HL-60/S4 (cell line): ENCODE measurements around the gene KIAA1671.

Source experiments
- in situ Hi-C: fragments of 300-500 bp; cut with MboI; formaldehyde crosslinking; loops from 2 replicates; pipeline ENCODE4 v1.14.3; 2022; ENCODE audit warnings: low sequenced_read_pairs

KIAA1671 gene

DNA sequence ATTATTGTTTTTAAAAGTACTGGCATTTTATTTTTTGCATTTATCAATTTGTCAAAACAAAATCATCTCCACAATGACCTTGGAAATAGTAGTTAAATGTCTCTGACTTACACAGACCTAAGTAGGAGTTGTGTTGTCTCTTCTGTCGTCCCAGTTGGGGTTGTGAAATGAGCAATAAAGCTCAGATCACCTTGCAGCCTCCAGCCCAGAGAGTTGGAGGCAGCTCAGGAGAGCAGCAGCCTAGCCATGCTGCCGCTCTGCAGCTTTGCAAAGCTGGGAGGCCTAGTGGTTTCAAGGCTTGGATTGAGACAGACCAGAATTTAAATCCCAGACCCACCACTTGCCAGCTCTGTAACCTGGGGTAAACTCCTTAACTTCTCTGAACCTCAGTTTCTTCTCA lies 181.9 kb downstream of the KIAA1671 start:
- in situ Hi-C loops: no loop called here

DNA sequence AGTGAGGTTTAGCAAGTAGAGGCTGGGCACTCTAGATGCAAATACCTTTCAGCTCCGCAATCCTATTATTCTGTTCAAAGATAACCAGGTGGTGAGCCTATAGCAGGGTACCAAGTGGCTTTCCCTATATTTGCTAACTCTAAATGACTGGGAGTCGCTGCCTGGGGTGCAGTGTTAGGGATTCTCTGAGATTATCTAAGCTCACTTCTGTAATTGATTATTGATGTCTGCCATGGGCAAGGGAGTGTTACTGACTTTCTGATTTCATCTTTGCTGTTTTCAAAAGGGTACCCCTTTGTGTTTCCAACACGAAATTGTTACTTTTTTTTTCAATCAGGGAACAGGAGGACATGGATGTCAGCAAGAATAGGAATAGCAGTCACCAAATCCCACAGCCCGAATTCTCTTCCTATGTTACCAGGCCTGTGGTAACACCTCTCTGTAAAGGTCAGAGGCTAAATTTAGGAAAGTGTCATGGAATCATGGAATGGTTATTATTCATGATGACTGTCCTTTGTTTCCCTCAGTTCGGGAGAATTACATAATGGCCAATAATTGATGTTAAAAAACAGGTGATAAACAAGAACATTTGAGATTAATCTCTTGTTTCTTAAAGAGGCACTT lies 184.5 kb downstream of the KIAA1671 start:
- in situ Hi-C loops: no loop called here

DNA sequence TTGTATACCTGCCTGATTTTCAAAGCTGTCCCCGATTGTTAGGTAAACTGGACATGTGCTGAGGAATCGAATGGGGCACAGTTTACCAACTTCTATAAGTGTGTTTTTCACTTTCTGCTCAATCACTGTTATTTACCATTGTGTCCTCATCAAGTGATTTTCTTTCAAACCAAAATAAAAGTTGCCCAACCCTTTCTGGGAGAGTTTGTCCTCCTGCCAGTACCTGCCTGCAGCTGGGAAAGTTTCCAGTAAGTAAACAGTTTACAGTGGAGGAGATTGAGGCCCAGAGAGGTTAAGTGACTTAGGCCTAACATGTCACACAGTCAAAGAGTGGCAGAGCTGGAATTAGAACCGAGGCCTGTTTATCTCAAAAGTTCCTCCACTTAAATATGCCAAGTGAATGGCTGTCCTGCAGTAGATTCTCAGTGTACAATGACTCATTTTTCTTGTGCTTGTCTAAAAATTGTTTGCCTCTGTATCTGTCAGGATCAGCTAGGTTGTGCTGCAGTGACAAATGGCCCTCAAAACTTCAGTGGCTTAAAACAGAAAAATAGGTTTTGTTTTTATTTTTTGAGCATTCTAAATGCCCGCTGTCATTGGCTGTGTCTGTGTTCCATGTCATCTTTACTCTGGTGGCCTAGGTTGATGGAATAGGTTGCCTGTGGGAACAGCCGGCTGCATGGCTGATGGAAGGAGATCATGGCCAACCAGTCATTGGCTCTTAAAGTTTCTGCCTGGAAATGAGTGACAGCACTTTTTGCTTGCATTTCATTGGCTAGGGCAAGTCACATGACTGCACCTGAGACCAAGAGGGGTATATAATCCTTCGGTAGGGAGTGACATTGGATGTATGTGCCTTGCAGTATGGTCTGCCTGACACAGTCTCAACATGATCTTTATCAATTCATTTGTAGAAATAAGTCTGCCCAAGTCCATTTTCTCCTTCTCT lies 185.3 kb downstream of the KIAA1671 start:
- in situ Hi-C loops: no loop called here

DNA sequence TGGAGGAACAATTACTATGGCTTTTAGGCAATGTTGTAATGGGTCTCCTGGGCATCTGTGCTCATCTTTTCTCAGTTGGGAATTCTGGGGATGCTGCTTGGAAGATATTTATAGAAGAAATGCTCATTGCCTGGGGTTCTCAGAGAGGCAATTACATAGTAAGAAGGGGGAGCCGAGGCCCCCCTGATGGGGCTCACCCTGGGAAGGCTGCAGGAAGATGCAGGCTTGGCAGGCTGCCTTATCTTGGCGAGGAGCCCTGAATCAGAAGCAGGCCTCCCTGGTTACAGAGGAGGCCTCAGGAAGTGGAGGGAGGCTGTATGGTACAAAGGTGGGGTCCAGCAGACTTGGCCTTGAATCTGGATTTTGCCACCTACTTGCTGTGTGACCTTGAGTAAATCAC lies 186.5 kb downstream of the KIAA1671 start:
- in situ Hi-C loops: no loop called here

DNA sequence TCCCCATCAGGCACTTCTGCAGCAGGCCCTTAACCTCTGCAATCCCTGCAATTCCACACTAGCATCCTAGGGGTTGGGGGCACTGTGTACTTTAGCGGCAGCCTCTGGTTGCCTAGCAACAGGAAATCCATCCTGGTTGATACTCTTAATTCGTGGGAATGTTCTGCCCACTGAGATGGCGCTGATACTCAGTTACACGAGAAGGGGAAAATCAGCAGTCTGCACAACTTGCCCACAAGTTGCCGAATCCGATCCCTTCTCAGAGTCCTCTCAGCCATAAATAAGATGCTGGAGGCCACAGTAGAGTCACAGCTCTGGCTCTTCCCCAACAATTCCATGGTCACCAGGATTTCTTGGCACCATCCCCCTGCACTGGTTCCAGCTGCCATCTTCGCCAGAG lies 189.6 kb downstream of the KIAA1671 start:
- in situ Hi-C loops: no loop called here

DNA sequence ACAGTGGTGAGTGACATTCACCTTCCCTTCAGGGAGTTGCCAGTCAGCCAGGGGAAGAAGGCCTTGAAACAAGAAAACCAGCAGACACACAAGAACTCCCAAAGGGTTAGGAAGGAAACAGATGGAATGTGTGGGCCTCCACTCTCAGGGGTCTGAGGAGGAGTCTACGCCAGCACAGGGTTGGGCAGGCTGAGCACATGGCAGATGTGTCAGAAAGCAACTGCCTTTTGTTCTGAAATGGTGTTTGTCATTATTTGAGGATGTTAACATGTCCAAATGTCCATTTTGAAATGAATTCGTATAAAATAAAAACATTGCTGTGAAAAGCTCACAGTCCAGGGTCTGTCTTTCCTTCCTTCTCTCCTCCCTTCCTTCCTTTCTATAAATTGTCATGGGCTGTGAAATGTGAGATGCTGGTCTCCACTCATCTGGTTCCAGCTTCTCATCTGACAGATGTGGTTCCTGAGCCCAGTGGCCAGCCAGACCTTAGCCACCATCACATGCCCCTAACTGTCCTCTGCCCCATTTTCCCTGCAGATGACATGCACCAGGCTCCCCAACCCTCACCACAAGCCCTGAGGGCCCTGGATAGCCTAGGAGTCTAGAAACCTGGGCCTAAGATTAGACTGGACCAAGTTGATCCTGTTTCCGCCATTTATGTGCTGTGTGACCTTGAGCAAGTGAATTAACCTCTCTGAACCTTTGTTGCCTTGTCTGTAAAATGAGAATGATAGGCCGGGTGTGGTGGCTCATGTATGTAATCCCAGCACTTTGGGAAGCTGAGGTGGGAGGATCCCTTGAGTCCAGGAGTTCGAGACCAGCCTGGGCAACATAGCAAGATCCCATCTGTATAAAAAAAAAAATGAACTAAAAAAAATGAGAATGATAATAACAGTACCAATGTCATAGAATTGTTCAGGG lies 190.9 kb downstream of the KIAA1671 start:
- in situ Hi-C loops: no loop called here

DNA sequence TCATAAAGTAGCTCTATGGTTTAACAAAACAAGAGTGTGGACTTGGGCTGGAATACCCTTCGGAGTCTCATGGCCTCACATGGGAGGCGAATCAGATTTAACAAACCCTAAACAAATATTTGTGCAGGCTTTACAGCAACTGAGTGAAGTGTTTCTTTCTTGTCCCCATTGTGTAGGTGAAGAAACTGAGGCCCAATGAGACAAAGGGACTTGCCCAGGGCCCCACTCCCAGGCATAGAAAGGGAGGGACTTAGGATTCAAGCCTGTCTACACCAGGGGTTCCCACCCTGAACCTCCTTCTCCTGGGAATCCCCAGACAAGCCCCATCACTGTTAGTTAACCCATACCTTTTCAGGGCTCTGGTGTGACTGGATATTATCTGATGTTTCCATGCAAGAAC lies 192.0 kb downstream of the KIAA1671 start:
- in situ Hi-C loops: no loop called here

DNA sequence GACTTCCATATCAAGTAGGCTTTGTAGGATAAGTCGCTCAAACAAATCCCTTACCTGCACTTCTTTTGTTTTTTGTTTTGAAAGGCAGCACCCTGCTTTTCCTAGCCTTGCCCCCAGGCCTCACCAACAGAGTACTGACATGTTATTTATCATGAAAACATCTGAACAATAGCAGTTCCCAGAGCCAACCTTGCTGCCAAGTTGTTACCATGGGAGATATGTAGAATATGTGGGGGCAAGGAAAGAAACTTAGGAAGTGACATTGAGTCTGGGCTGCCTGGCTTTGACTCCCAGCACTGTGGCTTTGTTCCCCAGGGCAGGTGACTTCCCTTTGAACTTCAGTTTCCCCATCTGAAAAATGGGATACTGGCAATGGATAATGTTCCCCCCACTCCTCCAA lies 193.8 kb downstream of the KIAA1671 start:
- in situ Hi-C loops: no loop called here

DNA sequence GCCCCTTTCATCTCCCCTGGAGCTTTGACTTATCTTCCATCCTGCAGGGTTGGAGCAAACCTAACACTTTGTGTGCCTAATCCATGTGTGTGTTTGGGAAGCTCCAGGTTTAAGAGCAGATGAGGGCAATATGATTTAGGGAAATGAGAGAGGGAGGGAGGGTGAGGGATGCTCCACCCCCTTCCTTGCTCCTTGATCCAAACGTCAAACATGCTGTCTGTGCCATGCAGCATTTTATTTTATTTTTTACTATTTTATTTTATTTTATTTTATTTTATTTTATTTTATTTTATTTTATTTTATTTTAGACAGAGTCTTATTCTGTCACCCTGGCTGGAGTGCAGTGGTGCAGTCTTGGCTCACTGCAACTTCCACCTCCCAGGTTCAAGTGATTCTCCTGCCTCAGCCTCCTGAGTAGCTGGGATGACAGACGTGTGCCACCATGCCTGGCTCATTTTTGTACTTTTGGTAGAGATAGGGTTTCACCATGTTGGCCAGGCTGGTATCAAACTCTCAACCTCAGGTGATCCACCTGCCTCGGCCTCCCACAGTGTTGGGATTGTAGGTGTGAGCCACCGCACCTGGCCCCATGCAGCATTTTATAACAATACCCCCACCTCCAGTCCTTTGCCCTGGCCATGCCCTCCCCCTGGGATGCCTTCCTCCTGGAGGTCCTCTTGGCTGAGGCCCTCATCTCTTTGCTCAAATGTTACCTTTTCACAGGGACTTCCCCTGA lies 194.6 kb downstream of the KIAA1671 start:
- in situ Hi-C loops: no loop called here

DNA sequence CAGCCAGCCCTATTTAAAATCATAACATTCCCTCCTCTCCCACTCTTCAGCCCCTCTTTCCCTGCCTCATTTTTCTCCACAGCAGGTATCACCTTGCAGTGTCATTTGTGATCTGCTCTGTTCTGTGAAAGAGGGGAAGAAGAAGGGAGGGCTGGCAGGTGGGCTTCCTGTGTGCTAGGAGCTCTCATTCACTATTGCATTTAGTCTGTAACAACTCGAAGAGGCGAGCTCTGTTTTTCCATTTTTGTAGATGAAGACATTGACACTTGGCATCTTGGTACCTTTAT lies 195.1 kb downstream of the KIAA1671 start:
- in situ Hi-C loops: no loop called here

DNA sequence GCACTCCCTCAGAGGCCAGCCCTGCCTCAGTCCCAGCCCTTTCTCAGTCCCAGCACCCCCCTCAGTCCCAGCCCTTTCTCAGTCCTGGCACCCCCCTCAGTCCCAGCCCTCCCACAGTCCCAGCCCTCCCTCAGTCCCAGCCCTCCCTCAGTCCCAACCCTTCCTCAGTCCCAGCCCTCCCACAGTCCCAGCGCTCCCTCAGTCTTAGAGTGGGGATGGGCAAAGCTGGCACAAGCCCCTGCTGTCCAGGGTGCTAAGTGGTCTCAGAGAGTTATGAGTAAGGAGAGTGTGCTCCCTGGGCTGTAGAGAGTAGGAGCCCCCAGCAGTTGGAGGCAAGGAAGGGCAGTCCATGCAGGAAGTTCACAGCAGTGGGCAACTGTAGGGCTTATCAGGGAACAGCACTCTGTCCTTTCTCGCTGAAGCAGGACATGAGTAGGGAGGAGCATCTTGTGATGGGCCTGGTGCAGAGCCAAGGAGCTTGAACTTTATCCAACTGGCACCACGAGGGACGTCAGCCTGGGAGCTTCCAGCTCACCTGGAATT lies 195.7 kb downstream of the KIAA1671 start:
- in situ Hi-C loops: no loop called here

DNA sequence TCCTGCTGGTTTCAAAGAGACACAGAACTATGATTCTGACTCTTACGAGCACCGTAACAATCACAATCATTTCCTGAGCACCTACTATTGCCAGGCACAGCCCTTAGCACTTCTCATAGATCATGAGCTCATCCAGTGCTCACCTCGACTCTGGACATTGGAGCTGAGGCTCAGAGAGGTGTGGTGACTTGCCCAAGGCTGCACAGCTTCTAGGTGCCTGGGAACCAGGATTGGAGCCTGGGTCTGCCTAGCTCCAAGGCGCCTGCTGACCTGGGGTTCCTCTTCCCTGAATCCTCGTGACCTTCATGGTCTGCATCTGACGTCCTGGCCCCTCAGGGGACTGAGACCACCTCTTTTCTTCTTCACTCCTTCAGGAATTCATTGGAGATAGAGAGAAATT lies 196.5 kb downstream of the KIAA1671 start:
- in situ Hi-C loops: no loop called here

DNA sequence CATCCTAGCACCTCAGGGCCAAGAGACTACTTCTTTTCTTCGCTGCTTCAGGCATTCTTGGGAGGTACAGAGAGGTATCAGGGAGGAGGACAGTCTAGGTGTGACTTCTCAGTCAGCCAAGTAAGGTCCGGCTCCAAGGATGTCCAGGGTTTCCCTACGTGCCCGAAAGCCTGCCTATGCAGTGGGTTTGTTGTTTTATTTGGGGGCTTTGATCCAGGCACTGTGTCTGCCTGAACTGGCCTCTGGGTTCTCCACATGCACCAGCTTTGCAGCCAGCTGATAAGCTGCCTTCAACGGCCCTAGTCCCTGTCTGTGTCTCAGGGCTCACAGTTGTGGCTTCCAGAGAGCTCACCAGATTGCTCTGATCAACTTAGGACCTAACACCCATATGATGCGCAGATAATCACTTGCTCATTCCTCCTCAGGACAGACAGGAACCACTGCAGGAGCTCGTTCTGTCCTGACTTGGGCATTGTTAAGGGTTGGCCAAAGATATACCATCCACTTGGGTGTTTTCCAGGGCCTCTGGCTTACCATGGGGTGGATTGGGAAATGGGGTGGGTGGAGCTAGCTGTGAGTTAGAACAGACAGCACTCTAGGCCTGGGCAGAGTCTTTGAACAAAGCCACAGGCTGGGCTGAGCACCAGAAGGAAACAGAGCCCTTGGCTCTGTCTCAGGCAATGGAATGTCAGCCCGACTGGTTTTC lies 201.6 kb downstream of the KIAA1671 start:
- in situ Hi-C loops: no loop called here

DNA sequence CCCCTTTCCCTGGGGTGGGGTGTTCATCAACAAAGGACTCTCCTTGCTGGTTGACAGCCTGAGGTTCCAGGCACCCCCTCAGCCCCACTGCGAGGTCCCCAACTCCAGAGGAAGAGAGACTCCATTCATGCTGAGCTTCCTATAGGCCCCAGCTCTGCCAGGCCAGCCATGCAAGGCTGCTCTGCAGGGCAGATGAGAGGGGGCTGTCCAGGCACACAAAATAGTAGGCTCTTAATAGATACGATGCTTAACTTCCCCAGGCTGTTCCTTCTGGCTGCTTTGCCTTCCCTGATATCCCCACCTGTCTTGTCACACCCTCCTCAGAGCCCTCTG lies 202.1 kb downstream of the KIAA1671 start:
- in situ Hi-C loops: no loop called here

DNA sequence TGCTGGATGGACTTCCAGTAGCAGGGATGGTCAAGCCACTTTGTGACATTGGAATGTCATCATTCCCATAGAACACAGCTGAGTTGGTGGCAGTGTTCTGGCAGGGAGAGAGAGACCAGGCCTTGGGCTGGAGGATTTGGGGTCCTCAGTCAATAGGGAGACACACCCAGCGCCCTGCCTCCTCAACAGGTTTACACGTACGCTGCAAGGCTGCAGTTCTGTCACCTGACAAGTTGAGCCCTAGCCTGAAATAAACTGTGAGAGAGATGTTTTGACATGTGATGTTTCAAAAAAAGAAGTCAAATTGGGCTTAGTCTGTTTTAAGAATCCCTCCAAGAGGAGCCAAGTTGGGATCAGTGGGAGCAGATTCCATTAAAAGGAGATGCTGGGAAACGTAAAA lies 204.2 kb downstream of the KIAA1671 start:
- in situ Hi-C loops: no loop called here

DNA sequence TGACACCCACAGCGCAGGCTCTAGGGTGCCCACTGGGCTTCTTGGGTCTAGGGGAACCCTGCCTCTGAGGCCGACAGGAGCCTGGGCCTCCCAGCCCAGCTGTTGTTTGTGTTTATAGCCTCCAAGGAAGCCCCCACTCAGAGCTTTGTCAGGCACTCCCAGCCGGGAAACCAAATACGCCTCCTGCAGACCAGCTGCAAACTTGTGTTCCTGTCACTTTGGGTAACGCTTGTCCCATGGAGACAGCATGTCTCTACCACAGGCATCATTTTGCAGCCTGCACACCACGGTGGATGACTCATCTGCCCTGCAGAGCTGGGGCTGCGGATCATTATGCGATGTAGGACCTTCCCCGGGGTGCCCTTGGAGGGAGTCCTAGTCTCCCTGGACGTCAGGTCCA lies 206.5 kb downstream of the KIAA1671 start:
- in situ Hi-C loops: no loop called here

DNA sequence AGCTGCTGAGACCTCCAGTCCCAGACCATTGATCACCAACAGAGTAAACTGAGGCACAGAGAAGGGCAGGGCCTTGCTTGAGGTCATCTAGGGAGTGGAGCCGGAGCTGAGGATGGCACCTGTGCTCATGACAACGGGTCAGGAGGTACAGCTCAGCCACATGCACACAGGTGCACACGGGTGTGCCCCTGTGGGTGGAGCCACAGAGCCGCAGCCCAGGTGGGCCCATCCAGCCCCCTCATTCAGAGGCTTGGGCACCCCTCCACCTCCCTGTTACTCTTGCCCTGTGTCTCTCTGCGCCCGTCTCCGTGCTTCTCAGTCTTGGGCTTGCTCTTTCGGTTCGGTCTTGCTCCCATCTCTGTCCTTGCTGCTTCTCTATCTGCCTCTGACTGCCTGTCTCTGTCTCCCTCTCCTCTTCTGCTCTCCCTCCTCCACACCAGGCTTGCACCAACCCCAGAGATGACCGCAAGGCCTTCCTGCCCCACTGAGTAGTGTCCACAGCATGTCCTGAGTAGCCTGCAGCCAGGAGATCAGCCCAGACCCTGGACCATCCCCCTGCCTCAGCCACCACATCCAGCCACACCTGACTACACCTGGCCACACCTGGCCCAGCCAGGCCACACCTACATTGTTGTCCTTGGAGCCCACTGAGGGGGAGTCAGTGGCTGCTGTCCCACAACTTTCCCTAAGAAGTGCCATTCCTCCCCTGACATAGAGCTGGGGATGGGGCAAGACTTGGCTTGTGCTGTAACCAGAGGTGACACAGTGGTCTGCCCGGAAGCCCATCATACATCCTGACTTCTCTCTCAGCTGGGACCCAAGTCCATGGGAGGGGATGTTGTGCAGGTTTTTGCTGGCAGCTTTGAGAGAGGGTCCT lies 207.8 kb downstream of the KIAA1671 start:
- in situ Hi-C loops: no loop called here

DNA sequence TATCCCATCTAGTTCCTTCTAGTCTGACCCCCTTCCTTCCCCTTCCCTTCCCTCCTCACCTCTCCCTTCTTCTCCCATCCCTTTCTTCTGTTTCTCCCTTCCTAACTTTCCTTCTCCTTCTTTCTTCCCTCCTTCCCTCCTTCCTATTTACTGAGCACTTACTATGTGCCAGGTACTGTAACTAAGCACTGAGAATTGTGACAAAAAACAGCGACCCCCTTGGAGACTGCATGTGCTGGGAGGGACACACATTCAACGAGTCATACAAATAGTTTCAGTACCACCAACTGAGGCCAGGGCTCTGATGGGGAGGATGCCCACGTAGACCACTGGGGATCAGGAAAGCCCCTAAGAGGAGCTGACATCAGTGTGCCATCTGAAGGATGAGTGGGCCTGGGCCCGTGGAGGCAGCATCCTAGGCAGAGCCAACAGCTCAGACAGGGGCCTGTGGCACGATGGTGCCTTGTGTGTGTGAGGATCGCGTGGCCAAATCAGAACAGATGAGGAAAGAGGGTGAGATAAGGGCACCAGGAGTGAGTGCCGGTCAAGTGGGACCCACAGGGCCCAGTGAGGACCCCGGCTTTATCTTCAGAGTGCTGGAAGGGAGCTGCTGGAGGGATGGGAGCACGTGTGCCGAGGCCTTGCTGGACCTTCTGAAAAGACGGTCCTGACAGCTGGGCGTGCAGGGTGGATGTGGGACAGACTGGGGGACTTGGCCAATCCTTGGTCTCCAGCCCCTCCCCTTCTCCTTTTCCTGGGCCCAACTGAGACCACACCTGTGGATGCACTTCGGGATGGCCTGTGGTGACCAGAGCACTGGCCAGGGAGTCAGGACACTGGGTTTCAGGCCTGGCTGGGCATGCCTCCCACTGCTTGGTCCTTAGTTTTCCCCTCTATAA lies 208.8 kb downstream of the KIAA1671 start:
- in situ Hi-C loops: no loop called here
